GM21360 (cell line): ENCODE data around the gene TDRKH.

Source experiments
- ATAC-seq: cut with Tn5 transposase; IDR thresholded peaks from one replicate; pipeline ENCODE4 v1.9.1; 2021; ENCODE audit warnings: mild to moderate bottlenecking, moderate library complexity; ENCODE audit not compliant: unreplicated experiment

Gene TDRKH

DNA sequence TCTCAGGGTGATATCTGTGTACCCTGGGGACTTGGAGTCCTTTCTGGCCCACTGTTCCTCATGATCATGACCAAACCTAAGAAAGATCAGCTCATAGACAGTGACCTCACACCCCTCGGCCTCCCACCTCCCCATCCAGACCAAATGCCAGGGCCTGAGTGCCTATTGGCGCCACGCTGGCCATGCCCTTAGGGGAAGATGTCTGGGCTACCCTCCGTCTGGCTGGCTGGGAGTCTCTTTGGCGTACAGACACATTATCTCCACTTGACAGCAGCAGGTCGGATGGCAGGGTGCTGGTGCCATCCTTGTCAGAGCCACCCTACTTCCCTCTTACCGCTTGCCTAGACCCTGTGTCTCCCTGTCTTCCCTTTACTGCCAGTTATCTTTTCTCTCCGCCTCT is 32.9 kb upstream of the TDRKH start:
- no peak for ATAC-seq

DNA sequence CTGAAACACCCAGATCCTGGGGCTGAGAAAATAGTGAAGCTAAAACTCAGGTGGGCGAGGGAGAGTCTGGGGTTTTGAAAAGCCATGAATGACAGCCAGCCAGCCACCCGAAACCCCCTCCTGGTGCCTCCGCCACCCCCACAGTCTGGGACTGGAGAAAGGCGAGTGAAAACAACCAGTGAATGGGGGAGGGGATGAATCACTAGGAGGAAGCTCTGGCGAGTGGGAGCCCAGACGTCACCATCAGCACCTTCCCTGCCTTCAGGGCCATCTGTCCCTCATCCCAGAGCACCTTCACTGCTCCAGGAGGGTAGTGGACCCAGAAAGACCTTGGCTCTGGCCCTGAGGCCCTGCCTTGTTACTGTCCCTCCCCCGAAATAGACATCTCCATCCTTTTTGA is 32.1 kb upstream of the TDRKH start:
- ATAC-seq = no peak

DNA sequence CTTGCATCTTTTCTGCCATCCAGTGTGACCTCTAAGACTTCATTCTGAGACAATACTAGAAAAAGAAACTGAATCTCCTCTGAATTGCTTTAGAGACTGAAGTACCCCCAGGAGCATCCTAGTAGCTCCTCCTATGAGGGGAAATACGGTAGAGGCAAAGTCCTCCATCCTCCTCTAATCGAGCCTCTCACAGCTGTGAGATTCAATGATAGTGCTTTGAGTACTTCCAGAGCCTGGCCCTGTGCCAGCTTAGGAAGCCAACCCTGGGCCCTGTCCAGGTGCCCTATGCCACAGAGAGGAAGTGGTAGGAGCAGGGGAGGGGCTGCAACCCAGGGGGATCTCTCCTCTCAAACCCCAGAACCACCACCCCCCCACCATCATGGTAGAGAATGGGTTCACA is 30.6 kb upstream of the TDRKH start:
- no peak for ATAC-seq

DNA sequence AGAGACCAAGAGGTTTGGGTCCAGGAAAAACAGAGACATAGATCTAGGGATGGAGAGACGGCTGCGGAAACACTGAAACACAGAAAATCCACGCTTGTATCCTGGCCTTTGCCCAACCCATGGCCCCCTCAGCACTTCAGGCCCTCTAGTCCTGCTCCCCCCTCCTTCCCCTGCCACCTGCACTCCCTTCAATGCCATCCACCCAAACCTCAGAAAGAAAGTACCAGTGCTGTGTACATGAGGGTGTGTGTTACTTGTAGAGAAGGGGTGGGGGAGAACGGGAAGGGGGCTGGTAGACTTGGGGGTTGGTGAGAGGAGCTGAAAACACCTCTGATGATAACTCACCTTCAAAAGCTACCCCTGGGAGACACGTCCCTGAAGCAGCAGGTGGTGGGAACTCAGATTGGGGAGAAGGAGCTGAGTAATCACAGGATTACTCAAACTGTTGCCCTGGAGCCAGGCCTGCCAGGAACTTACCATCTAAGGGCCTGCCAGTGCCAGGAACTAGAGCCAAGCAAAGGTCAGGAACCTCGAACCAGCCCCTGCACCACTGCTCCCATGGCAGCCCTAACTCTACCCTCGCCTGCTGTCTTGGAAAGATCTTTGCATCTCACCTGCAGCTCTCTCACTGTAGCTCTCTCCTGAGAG is 29.8 kb upstream of the TDRKH start:
- ATAC-seq = no peak

GRCh38 chr1:151819227-151819835 is 29.0 kb upstream of the TDRKH start:
- no peak for ATAC-seq

GRCh38 chr1:151817353-151817730 is 27.0 kb upstream of the TDRKH start:
- no peak for ATAC-seq

DNA sequence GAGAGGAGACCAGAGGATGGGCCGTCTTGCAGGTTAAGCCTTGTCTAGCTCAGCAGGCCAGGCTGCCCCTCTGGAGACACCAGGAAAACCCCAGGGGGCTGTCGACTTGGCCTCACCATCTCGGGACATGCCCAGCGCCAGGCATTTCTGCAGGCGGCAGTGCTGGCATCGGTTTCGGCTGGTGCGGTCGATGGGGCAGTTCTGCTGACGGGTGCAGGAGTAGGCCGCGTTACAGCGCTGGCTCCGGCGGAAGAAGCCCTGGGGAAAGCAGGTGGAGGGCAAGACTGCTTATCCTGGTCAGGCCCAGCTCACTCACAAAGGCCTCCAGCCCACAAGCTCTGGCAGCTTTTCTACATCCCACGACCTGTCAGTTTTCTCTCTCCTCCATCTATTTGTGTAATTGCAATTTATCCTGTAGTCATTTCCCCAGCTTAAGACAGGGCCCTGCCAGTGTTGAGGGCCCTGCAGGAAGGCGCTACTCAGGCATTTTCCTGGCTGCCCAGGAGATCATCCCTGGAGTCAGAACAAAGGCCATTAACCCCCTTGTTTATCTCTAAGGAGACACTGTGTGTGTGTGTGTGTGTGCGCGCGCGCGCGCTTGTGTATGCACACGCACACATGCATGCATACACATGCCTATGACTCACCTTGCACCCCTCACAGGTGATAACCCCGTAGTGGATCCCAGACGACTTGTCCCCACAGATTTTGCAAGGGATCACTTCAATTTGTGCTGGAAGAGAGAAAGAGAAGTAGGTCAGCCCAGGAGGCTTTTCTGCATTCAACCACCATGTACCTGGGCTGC is 26.4 kb upstream of the TDRKH start:
- ATAC-seq = no peak

- ATAC-seq = no peak
These were observed 25.5 kb upstream of the TDRKH start for GRCh38 chr1:151815716-151816327.

GRCh38 chr1:151814971-151815545 is 24.8 kb upstream of the TDRKH start:
- no peak for ATAC-seq

- no peak for ATAC-seq
These were observed 24.1 kb upstream of the TDRKH start for GRCh38 chr1:151814426-151814825.

DNA sequence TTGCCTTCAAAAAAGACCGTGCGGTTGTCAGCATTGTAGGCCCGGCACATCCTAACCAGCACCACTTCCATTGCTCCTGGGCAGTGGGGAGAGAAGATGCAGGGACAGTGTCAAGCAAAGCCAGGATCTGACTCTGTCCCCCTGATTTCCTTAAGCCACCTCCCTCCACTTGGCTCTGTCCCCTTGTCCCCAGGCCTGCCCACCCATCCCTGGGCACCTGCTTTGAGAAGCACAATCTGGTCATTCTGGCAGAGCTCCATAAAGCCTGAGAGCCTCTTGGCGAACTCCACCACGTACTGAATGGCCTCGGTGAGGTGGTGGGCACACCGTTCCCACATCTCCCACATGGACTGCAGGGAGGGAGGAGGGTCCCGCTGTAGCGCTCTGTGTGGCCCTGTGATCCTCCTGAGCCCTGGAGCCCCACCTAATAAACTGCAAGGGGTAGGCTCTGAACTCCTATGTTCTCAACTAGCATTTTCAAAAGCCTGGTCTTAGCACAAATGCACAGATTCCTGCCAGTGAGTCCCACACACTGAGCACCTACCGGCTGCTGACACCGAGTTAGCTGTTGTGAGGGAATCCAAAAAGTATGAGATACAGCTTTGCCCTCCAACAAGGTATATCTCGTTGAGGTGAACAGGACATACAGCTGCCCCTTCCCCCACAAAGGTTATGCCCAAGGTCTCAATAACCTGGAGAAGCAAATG is 23.1 kb upstream of the TDRKH start:
- no peak for ATAC-seq

DNA sequence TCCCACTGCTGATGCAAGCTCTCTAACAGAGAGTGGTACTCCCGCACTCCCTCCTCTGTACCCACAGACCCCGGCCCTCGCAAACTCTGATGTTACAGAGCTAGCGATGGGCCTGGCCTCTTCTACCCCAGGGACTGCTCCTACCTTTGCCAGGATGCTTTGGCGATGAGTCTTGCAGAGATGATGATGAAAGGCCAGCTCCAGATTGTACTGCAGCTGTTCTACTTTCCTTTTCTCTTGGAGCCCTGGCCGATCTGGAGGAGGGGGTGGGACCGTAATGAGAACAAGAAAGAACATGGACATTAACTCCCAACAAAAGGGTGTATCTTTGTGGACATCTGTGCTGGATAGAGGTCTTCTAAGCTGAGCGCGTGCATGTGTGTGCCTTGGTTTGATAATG is 20.9 kb upstream of the TDRKH start:
- ATAC-seq = no peak

GRCh38 chr1:151809985-151810556 is 19.8 kb upstream of the TDRKH start:
- no peak for ATAC-seq

DNA sequence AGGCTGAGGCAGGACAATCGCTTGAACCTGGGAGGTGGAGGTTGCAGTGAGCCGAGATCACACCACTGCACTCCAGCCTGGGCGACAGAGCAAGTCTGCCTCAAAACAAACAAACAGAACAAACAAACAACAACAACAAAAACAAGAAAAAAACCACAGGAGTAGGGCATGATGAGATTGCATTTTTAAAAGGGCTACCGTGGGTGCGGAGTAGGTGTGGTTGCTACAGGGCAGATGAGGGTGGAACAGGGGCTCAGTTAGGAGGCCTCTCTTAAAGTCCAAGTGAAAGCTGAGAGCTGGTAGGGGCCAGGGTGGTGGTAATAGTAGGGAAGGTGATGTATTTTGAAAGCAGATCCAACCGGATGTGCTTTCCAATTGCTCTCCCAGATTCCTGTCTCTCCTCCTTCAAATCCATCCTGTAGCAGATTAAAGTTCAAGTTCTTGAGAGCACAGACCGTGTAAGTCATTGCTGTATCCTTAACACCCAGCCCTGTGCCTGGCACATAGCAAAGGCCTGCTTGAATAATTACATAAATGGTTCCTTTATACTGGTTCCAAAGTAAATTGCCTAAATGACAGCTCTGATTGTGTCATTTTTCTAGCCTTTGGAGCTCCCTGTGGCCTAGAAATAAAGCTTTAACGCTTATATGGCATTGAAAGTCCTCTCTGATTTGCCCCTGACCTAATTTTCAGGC is 19.1 kb upstream of the TDRKH start:
- ATAC-seq = no peak

DNA sequence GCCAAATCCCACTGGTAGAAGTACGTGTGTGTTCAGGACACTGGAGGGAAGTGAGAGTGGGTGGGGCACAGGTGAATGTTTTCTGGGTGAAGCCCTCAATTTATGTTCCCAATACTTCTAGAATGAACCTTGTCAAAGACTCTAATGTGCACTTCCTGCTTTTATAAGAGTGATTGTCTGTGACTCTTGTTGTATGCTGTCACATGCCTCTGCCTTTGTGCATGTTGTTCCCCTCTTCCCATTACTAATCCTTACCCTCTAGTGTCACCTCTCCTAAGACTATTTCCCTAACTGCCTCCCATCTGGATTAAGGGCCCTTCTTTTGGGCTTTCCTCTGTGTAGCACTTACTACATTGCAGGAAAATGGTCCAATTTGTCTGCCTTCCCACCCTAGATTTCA is 17.5 kb upstream of the TDRKH start:
- ATAC-seq = no peak

DNA sequence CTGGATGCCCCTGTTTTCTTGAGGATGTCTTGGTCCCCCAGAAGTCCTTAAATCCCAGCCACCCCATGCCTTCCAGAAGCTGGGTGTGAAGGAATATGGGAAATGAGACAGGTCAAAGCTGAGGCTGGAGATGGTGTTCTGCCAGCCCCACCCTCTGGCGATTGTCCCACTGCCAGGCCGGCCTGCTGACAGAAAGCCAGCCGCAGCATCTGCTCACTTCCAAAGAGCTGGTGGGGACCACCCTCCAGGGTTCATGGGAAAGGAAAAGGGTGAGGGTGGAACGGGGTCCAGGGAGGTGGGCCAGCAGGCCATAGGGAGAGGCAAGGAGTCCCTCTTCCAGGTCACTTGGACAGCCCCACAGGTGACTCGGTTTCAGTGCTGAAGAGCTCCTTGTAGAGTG is 16.8 kb upstream of the TDRKH start:
- ATAC-seq = no peak

DNA sequence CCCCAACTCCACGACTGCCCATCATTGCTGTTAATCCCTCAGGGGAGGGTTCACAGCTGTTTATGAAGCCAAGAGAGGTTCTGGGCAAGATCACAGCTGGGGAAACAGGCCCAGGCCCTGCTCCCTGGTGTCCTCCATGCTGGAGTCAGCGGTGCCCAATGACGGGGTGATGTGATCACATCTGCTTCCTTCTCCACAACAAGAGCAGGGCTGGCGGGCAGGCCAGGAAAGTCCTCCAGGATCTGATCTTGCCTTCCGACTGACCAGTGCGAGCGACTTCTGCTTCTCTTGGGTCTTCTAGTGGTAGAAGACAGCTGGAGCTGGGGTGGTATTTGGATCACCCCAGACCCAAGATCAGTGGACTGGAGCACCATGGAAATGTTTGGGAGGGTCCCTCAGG is 15.9 kb upstream of the TDRKH start:
- ATAC-seq = no peak

GRCh38 chr1:151805066-151805820 is 14.9 kb upstream of the TDRKH start, which contains the start of gene LINGO4:
Gene LINGO4 (minus strand): TSS chr1:151805419. CDS start chr1:151802704, 2,715 bp downstream.
- no peak for ATAC-seq

DNA sequence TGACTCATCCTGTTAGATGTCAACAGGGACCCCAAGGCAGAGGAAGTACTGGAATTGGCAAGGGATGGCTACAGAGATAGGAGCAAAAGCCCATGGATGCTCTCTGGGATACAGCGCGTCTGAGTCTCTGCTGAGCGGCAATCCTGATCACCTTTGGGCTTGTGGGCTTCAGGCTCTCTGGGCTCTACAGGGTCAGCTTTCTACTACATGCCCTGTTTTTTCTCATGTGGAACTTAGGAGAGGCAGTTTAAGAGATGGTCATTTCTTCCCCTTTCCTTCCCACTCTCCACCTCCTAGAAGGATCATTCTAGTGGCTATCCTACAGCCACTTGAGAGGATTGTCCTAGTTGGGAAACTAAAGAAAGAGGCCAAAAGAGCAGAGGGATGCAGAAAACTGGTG is 13.6 kb upstream of the TDRKH start:
- ATAC-seq = no peak
